Coronary artery (tissue), 2 donors: Measurements from ENCODE around the gene TBC1D19.
"Not testable (repeated sequence)": the region's sequence is repeated elsewhere in the genome, so short reads cannot be mapped to it uniquely, and the experiment has no call there.

ENCODE experiments used
- DNase-seq: peaks from one replicate; pipeline ENCODE4 v3.0.0-alpha.2; 2017; ENCODE audit warnings: low spot score
- H3K27ac ChIP-seq, 2 donors: fragments of 200-600 bp; sonication (generic); one replicate each; pipeline ENCODE4 v1.5.1; 2016 to 2019
- H3K4me3 ChIP-seq: fragments of 200-600 bp; sonication (generic); 2 replicates; pipeline ENCODE4 v1.5.1; 2016; ENCODE audit warnings: mild to moderate bottlenecking, moderate library complexity
- TF ChIP-seq, protein P1 (sequence below): fragments of 200-600 bp; sonication (generic); IDR thresholded peaks from one replicate; pipeline ENCODE4 v1.5.1; 2019; ENCODE audit warnings: antibody characterized with exemption

Gene TBC1D19

DNA sequence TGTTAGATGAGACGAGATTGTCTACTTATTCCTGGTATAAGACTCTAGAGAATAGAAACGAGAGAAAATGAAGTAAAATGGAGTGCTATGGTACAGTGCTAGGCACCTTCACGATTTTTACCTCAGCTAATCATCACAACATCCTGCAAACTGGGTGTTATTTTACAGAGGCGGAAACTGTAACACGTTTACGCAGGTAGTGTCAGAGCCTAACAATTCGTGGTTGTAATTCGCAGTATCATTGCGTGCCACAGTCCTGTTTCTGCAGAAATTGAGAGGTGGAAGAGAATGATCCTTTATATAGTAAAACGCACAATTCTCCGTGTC lies 383 bp upstream of the TBC1D19 start:
- peak overlapping the region; percentile 51 to 85 for H3K27ac ChIP-seq
- DNase-seq: no peak
- H3K4me3 ChIP-seq: peak overlapping the region; percentile 93
- TF ChIP-seq, protein P1, sequence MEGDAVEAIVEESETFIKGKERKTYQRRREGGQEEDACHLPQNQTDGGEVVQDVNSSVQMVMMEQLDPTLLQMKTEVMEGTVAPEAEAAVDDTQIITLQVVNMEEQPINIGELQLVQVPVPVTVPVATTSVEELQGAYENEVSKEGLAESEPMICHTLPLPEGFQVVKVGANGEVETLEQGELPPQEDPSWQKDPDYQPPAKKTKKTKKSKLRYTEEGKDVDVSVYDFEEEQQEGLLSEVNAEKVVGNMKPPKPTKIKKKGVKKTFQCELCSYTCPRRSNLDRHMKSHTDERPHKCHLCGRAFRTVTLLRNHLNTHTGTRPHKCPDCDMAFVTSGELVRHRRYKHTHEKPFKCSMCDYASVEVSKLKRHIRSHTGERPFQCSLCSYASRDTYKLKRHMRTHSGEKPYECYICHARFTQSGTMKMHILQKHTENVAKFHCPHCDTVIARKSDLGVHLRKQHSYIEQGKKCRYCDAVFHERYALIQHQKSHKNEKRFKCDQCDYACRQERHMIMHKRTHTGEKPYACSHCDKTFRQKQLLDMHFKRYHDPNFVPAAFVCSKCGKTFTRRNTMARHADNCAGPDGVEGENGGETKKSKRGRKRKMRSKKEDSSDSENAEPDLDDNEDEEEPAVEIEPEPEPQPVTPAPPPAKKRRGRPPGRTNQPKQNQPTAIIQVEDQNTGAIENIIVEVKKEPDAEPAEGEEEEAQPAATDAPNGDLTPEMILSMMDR: no peak

DNA sequence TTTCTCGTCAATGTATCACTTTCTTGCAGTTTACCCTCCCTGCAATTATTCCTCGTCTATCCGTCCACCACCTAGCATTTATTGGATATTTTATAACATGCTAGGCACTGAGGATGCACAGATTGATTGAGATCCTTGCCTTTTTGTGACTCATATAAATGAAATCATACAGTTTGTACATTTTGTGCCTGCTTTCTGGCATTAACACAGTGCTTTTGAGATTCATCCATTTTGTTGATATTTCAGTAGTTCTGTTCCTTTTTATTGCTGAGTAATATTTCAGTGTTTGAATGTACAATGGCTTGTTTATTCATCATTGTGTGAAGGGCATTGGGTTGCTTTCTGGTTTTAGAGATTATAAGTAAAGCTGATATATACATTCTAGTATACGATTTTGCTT lies 841 bp downstream of the TBC1D19 start:
- Histone ChIP-seq H3K27ac (no peak overlapping the region), H3K4me3 (peak overlapping the region; percentile 93)
- TF ChIP-seq, protein P1: no peak
- DNase-seq: no peak

DNA sequence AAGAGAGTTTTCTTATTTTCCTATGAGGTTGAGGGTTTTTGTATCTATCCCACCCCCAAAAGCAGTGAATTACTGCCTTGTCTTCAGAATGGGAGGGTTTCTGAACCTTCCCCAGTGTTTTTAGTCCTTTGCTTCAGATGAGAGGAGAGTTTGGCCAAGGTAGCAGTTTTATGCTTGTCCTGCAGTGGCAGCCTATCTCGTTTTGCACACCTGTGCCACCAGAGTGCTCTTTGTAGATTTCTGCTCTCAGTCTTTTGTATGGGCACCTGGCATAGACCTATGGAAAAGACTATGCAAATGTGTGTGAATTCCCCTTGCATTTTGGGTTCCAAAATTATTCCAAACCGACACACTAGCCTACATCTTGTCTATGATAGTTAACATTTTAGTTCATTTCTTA lies 5.8 kb downstream of the TBC1D19 start:
- TF ChIP-seq, protein P1: no peak
- Histone ChIP-seq H3K4me3 (no peak overlapping the region), H3K27ac (no peak overlapping the region)
- DNase-seq: no peak

- no peak for DNase-seq
- Histone ChIP-seq H3K27ac (no peak overlapping the region), H3K4me3 (no peak overlapping the region)
- TF ChIP-seq, protein P1: no peak
Observed at GRCh38 chr4:26590639-26591038, 6.8 kb downstream of the TBC1D19 start.

GRCh38 chr4:26593557-26593956 lies 9.7 kb downstream of the TBC1D19 start:
- H3K4me3 ChIP-seq, H3K27ac ChIP-seq, DNase-seq: not testable (repeated sequence)

DNA sequence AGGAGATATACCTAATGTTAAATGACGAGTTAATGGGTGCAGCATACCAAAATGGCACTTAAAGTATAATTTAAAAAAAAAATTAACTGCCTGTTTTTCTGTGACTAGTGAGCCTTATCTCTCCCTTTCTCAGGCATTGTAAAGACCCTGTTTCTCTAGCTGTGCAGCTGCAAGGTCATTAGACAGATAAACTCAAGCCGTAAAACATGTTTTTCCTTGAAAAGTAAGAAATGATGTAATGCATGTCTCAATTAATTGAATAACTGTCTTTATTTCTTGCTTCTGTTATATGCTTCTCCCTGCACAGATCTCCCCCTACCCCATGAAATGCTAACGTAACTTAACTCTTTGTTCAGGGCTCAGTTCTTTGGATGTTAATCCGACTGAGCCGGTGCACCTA lies 10.5 kb downstream of the TBC1D19 start:
- TF ChIP-seq, protein P1: no peak
- Histone ChIP-seq H3K4me3 (no peak overlapping the region), H3K27ac (no peak overlapping the region)
- no peak for DNase-seq

GRCh38 chr4:26594778-26595177 lies 10.9 kb downstream of the TBC1D19 start:
- TF ChIP-seq, protein P1: no peak
- H3K27ac ChIP-seq: no peak overlapping the region
- no peak for DNase-seq
- no peak overlapping the region for H3K4me3 ChIP-seq

GRCh38 chr4:26596843-26597242 lies 13.0 kb downstream of the TBC1D19 start:
- TF ChIP-seq, protein P1: no peak

More at GRCh38 chr4:26596843-26597242, 13.0 kb downstream of the TBC1D19 start:
- H3K4me3 ChIP-seq: no peak overlapping the region
- H3K27ac ChIP-seq: no peak overlapping the region
- no peak for DNase-seq
